Left ventricle myocardium inferior (tissue), 1 donor: ENCODE measurements around the gene SARS1. TPM values are rescaled to one million over a fixed set of nuclear protein-coding genes. Genes with fewer than 3 reads are reported as not detected.

Source experiments
- DNase-seq: peaks from one replicate; pipeline ENCODE4 v3.0.0-alpha.2; 2020
- H3K27ac ChIP-seq: fragments of 200-600 bp; replicated peaks from 2 replicates; pipeline ENCODE4 v1.8.0; 2021
- H3K27me3 ChIP-seq: fragments of 200-600 bp; 2 replicates; pipeline ENCODE4 v1.8.0; 2021; ENCODE audit warnings: low read depth
- H3K36me3 ChIP-seq: fragments of 200-600 bp; 2 replicates; pipeline ENCODE4 v1.8.0; 2021
- H3K4me1 ChIP-seq: fragments of 200-600 bp; 2 replicates; pipeline ENCODE4 v1.8.0; 2021
- H3K4me3 ChIP-seq: fragments of 200-600 bp; 2 replicates; pipeline ENCODE4 v1.8.0; 2021; ENCODE audit warnings: mild to moderate bottlenecking, moderate library complexity
- H3K9me3 ChIP-seq: fragments of 200-600 bp; replicated peaks from 2 replicates; pipeline ENCODE4 v1.8.0; 2021
- CTCF ChIP-seq: fragments of 200-600 bp; IDR thresholded peaks from 2 replicates; pipeline ENCODE4 v1.8.0; 2021; ENCODE audit warnings: antibody characterized with exemption, mild to moderate bottlenecking, borderline replicate concordance
- intact Hi-C: fragments of 100-400 bp; cut with micrococcal nuclease; formaldehyde crosslinking; loops from one replicate; pipeline ENCODE4 v1.11.0; 2022
- total RNA-seq: library from RNA; stranded (reverse); fragmentation: NEBNext Ultra II Directional; extraction: Animal tissue kit (Norgen Biotek cat#: 25700); gene quantifications from one replicate; pipeline ENCODE4 v1.2.1, GENCODE V29; 2021
- donor health status: DM: no; HTN: yes; CAD: no; lungs with severe emphysema.

The SARS1 gene
- total RNA-seq, 1 donor from 2014 or later = 92.0 TPM

- no peak for DNase-seq
- Histone ChIP-seq H3K27me3 (no peaks in the 10 kb centered on the region), H3K36me3 (no peaks in the 10 kb centered on the region), H3K27ac (no peak overlapping the region), H3K4me3 (no peak overlapping the region), H3K4me1 (peaks cover 12% of the 10 kb centered on the region), H3K9me3 (no peaks in the 10 kb centered on the region)
- no peak for TF ChIP-seq CTCF
- intact Hi-C loops = no loop called here
Measured at GRCh38 chr1:109184687-109185086, 29.0 kb upstream of the SARS1 start.

GRCh38 chr1:109185357-109185756 lies 28.4 kb upstream of the SARS1 start:
- Histone ChIP-seq H3K27ac (no peak overlapping the region), H3K9me3 (no peaks in the 10 kb centered on the region), H3K27me3 (no peaks in the 10 kb centered on the region), H3K36me3 (no peaks in the 10 kb centered on the region), H3K4me1 (peaks cover 12% of the 10 kb centered on the region), H3K4me3 (no peak overlapping the region)
- no peak for DNase-seq
- intact Hi-C loops = no loop called here
- TF ChIP-seq CTCF = no peak

- Histone ChIP-seq H3K27ac (peak overlapping the region; percentile 19), H3K36me3 (no peaks in the 10 kb centered on the region), H3K4me3 (no peak overlapping the region), H3K27me3 (no peaks in the 10 kb centered on the region), H3K4me1 (peaks cover 12% of the 10 kb centered on the region), H3K9me3 (no peaks in the 10 kb centered on the region)
- intact Hi-C loops = no loop called here
- no peak for TF ChIP-seq CTCF
- no peak for DNase-seq
Measured at GRCh38 chr1:109185990-109186732, 27.6 kb upstream of the SARS1 start.

GRCh38 chr1:109186733-109187086 lies 27.0 kb upstream of the SARS1 start:
- DNase-seq = peak; percentile 16
- no peaks in the 10 kb centered on the region for H3K9me3 ChIP-seq
- TF ChIP-seq CTCF = no peak
- H3K4me3 ChIP-seq = no peak overlapping the region
- H3K27me3 ChIP-seq = no peaks in the 10 kb centered on the region
- intact Hi-C loops = no loop called here
- peak overlapping the region; percentile 19 for H3K27ac ChIP-seq
- no peaks in the 10 kb centered on the region for H3K36me3 ChIP-seq
- H3K4me1 ChIP-seq = peaks cover 12% of the 10 kb centered on the region

GRCh38 chr1:109187127-109187526 lies 26.6 kb upstream of the SARS1 start:
- TF ChIP-seq CTCF = no peak
- DNase-seq = no peak
- Histone ChIP-seq H3K27me3 (no peaks in the 10 kb centered on the region), H3K36me3 (no peaks in the 10 kb centered on the region), H3K9me3 (no peaks in the 10 kb centered on the region), H3K27ac (peak overlapping the region; percentile 19), H3K4me3 (no peak overlapping the region), H3K4me1 (peaks cover 12% of the 10 kb centered on the region)
- intact Hi-C loops = no loop called here
